GM15510 (cell line): Measurements from ENCODE around the gene TIMM23.

Source experiments
- POLR2A ChIP-seq: IDR thresholded peaks from 3 replicates; pipeline ENCODE4 v1.6.1; 2011; ENCODE audit warnings: borderline replicate concordance; ENCODE audit not compliant: insufficient read length; ENCODE audit errors: extremely low read depth

The TIMM23 gene

DNA sequence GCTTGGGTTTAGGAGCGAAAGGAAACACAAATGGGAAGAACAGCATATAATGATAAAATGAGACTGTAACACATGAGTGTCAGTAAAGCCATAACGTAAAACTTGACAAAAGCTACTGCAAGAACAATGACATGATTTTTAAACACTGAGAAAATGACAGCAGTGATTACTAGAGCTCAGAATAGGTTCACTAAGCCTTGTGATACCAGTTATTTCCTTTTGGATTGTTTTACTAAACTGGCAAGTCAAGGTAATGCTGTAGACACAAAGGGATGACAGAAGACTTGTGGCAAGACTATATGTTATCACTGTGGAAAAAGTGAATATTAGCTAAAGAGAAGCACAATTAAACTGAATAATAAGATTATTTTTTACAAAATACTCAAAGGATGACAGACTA is 45.4 kb downstream of the TIMM23 start:
- no peak for TF ChIP-seq POLR2A

DNA sequence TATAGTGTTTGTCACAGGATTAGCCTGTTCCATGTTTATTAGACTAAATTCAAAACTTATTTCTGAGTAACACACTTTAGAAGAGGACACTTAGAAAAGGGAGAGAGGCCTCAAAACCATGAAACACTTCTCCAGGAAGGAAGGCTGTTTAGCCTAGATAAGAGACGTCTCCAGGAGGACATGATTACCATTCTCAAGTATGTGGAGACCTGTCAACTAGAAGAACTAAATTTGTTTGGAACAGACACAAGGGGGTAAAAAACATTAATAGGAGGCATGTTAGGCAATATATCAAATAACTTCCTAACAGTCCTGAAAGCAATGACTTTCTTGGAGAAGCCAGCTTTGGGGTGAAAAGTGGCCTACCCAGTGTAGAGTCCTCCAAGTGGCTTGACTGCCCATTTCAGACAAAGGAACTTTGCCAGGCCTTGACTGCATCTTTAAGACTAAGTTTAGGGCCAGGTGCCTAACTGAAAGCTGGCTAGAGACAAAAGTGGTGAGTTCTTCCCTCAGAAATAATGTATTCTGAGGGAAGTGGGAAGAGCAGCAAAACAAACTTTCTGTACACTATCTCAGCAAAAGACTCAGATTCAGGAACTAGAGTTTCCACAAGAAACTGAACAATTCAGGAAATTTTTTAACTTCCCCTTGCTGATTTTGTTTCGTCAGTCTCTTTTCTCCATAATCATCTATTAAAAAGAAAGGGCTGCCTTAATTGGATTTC is 46.3 kb downstream of the TIMM23 start:
- TF ChIP-seq POLR2A, result no peak

DNA sequence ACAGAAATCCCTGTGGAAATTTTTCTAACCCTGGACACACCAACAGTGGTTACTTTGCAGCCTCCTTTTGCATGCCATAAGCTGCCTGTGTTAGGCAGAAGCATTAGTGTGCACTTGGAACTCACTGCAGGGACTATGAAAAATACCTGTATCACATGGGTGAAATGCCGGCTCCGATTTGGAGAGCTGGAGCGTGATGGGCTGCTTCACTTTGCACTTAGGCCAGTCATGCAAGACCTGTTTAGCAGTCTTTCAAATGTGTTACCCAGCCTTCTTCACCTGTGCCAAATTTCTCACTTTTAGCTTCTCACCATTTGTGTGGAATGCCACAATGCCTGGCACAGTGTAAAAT is 46.9 kb downstream of the TIMM23 start:
- no peak for TF ChIP-seq POLR2A

DNA sequence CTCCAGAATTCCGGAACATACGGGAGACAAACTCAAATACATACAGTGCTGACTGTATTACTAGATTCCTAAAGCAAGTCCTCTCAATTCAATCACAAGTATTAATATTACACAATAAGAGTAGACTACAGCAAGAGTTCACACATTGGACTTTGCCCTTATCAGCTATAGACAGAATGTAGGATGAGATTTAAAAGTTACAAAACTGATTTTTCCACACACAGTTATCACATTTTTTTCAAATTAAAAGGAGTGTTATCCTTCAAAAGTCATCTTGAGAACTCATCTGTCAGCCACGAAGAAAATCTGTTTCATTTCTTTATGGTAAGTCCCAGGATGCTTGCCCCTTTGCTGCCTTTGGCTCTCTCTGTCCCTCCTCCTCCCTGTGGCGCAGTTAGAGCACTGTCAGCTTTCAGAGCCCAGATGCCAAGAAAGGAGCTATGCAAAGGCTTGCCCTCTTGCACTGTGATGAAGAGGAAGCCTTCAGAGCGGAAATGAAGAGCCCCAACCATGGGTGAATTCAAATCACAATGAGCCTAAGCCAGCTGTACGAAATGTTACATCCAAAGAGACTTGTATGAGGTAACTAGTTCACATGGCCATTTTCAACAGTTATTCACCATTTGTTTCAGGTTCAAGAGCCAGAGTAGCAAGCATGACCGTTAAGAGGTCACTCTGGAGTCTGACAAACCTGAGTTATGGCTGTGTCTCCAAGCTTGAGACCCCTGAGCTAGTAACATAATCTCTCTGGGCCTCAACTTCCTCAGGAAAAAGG is 47.5 kb downstream of the TIMM23 start:
- no peak for TF ChIP-seq POLR2A

DNA sequence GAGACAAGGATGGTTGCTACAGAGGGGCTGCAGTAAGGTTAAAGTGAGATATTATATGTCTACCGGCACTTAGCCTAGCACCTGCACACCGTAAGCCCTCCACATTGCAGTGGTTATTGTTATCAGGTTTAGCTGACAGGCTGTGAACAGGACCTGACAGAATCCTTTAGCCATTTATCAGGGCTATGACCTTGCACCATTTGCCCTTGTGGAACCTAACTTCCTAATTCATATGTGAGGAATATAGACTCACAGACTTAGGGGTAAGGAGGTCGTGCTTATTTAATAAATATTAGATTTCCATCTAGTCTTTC is 48.0 kb downstream of the TIMM23 start:
- no peak for TF ChIP-seq POLR2A

DNA sequence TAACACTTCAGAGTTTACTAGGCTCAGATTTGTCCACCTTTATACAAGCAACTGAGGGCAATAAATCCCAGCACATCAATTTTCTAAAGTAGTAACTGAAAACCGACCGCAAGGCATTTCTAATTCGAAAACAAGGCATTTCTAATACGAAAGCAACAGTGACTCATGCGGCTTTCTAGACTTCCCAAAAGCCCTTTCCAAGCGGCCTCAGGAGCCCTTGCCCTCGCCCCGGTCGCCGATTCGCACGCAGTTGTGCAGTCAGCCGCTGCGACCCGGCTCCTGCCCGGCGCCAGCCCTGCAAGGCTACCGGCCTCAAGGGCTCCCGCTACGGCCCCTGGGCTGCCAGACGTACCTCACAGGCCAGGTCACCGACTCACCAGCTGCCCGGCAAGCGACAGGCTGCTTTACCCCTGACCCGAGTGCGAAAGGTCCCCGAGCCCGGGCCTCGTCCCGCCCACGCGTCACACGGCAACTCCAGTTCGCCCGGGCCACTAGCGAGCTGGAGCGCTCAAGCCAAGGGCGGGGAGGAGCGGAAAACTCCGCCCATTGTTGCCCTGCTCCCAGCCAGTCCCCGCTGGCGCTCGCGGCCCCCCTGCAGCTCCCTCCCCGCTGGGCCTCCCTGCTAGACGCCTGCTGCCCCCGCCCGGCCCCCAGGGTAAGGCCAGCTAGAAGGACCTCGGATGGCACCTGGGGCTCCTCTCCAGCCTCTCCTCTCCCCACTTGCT is 50.9 kb downstream of the TIMM23 start:
- peak; percentile 40 for TF ChIP-seq POLR2A

DNA sequence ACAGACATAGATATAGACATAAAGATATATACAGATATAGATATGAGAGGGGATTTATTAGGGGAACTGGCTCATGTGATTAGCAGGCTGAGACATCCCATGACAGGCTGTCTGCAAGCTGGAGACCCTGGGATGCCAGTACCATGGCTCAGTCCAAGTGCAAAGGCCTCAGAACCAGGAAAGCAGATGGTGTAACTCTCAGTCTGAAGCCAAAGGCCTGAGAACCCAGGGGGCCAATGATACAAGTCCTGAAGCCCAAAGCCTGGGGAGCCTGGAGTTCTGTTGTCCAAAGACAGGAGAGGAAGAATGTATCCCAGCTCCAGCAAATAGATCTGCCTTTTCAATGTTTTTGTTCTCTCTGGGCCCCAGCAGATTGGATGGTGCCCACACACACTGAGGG is 52.7 kb downstream of the TIMM23 start:
- TF ChIP-seq POLR2A, result no peak

DNA sequence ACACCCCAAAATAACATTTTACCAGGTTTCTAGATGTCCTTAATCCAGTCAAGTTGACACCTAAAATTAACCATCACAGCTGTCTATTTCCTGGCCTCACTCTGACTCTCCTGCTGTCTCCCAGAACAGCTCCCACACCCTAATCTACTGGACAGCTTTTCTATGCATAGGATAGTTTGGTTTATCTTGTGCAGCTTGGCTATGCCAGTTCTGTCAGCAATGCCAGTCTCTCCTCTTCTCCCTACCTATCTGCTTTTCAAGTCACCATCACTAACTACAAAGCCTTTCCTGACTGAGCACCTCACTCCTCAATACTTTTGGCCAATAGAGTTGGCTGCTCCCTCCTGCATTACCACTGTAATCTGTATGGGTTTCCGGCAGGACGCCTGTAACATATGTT is 53.1 kb downstream of the TIMM23 start:
- TF ChIP-seq POLR2A, result no peak

DNA sequence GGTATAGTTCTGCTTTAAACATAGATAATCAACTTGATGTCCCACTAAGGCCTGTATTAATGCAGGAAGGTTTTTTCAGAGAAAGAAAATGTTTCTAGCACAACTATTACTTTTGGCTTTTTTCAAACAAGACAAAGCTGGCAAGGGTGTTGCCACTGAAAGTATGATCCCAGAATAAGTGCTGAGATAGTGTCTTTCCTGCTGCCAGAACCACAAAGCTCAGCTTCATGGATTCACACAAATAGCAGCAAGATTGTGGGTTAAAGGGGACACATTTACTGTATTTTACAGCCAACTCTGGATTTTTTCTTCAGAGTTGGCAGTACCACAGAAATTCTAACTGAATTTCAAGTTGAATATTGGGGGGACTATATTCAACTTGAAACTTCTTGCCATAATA is 53.8 kb downstream of the TIMM23 start:
- no peak for TF ChIP-seq POLR2A

DNA sequence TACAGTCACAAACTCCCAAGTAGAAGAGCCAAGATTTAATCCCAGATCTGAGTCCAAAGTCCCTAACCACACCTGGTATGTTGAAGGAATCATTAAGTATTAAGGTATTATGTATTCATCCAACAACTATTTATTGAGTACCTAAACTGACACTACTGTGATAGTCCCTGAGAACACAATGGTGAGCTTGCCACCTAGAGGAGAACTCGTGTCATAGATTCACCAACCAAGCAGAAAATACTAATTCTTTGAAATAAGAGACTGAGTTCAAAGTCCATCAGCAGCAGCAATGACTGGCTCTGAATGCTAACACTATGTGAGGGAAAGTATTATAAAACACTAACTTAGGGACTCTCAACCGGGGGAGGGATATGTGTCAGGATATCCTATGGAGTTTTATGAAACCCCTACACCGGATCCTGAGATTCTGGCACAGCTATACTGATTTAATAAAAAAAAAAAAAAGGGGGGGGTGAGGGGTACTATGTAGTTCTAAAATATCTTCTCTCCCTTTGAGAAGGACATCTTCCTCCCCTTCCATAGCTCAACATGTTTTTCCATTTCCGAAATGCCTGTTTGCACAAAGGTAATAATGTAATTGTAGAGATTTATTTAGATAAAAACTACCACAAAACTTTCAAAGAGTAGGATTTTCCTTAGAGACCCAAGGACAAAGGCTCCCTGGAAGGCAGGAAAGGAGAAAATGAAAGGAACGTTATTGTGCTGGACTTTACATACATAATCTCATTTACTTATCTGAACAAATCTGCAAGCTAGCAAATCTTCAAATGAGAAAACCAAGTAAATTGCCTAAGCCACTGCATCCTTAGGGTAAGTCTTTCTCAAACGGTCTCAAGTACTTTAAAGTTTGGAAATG is 56.5 kb downstream of the TIMM23 start:
- no peak for TF ChIP-seq POLR2A

DNA sequence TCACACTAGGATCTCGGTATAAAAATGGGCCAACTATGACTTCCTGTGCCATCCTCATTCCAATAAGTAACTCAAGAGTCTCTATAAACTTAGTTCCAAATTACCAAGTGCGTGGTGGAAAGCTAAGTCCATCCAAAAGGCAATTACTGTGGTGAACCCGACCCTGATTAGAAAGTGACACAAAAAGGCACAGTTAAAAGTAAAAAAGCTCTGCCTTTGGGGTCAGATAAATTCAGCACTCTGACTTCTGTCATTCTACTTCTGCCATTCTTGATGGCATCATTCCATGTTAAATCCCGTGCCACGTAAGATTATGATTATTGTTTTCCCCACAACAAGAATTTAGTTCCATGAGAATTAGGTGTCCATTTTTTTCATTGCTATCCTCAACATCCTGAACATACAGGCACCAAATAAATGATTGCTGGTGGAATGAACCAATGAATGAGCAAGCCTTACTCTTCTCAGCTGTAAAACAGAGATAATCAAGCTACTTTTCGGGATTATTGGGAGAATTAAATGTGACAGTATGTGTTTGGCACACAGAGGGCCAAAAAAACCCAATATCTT is 57.3 kb downstream of the TIMM23 start:
- no peak for TF ChIP-seq POLR2A

DNA sequence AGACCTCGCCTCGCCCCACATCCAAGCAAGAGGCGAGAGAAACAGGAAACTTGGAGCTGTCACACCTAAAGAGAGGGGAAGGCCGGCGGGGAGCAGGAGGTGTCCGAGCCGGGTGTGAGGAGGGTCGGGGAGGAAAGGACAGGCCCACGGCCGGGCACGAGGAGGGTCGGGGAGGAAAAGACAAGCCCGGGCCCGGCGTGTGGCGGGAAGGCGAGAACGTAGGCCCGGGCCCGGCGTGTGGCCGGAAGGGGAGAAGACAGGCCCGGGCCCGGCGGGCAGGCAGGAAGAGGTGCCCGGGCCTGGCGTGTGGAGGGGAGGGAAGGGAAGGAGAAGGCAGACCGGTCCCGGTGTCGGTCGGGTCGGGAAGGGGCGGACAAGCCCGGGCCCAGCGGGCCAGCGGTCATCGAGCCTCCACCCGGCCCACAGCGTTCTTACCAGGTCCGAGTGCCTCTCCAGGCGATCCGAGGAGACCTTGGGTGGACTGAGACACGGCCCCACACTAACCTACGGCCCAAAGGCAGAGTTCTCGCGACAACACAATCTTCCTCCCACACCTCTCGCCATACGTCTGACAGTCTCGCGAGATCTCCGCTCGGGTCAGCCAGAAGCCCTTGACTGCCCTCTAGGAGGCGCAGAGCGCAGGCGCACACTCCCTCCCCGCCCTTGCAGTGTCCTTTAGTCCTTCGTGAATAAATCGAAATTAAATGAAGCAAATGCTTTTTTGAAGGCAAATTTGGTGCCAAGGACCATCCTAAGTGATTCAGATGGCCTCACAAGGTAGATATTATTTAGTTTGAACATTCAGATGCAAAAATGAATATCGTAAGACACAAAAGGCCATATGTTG is 58.0 kb downstream of the TIMM23 start, which contains the start of gene NCOA4:
Gene NCOA4 (minus strand): TSS at position 533 of the 847 bp plus-strand sequence. CDS start 13,943 bp downstream, outside the sequence.
- TF ChIP-seq POLR2A, result peak; percentile 88
